ENCODE results near the gene TTLL11.

- TF ChIP-seq CTCF (IDR thresholded peaks at IDR 0.05; ENCODE audit: low read depth, low read length, poor library complexity, severe bottlenecking): no peak
- no peak for TF ChIP-seq EZH2phosphoT487 (IDR thresholded peaks at IDR 0.05; ENCODE audit: borderline replicate concordance, low read length)
Observed at GRCh38 chr9:121784731-121785411, 308.2 kb downstream of the TTLL11 start.

Data from DOHH2 (cell line).